ENCODE measurements around the gene RERE. TPM values are rescaled to one million over a fixed set of nuclear protein-coding genes. Genes with fewer than 3 reads are reported as not detected.
A peak's percentile ranks its signal among the peaks of the same experiment; 100 is the strongest.

The RERE gene
- total and polyA plus RNA-seq, 7 donors, result 19.2 to 148 (median 90.6) TPM

DNA sequence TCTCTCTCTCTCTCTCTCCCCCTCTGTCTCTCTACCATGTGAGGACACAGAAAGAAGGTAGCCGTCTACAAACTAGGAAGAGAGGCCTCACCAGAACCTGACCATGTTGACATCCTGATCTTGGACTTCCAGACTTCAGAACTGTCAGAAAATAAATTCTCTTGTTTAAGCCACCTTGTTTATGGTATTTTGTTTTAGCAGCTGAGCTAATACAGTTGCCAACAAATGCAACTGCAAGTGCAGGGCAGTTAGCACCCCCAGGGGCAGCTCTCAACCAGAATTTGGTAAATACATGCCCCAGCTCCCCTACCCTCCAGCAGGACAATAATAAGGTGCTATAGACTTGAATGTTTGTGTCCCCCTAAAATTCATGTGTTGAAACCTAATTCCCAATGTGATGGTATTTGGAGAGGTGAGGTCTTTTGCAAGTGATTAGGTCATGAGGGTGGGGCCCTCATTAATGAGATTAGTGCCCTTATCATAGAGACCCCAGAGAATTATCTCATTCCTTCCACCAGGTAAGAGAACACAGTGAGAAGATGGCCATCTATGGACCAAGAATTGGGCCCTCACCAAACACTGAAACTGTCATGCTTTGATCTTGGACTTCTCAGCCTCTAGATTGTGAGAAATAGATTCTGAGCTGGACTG lies 506.2 kb downstream of the RERE start:
- DNase-seq, result no peak
- Histone ChIP-seq H3K9me3 (no peaks in the 10 kb centered on the region), H3K27ac (peak overlapping the region in 1 of 4 donors; percentile 44), H3K27me3 (no peaks in the 10 kb centered on the region), H3K4me1 (peaks cover 0 to 23% (median 15%) of the 10 kb centered on the region in 4 donors), H3K4me3 (no peak overlapping the region), H3K36me3 (no peaks in the 10 kb centered on the region)
- intact Hi-C loops (cut with DNase I), result loop anchor here (5.0 to 10.0 kb wide), 2 partner anchors 74 to 176 kb away; no protein-coding TSS in a partner anchor
- TF ChIP-seq CTCF (IDR thresholded peaks at IDR 0.05) (no peak), POLR2A (IDR thresholded peaks at IDR 0.05) (no peak), EP300 (IDR thresholded peaks at IDR 0.05) (no peak), POLR2AphosphoS5 (IDR thresholded peaks at IDR 0.05) (no peak)
- WGBS, 2 donors, result 91 to 93% methylated on average over 1 of the region's 1 CpG

DNA sequence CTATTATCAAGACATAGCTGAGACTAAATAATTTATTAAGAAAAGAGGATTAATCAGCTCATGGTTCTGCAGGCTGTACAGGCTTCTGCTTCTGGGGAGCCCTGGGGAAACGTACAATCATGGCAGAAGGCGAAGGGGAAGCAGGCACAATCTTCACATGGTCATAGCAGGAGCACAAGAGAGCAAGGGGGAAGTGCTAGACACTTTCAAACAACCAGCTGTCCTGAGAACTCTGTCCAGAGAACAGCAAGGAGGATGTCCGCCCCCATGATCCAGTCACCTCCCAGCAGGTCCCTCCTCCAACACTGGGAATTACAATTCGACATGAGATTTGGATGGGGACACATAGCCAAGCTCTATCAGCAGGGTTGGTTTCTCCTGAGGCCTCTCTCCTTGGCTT lies 509.8 kb downstream of the RERE start:
- Histone ChIP-seq H3K27me3 (no peaks in the 10 kb centered on the region), H3K4me3 (no peak overlapping the region), H3K36me3 (no peaks in the 10 kb centered on the region), H3K27ac (no peak overlapping the region), H3K4me1 (peaks cover 0 to 7% (median 3%) of the 10 kb centered on the region in 4 donors), H3K9me3 (no peaks in the 10 kb centered on the region)
- WGBS, 2 donors, result 78 to 86% methylated on average over 4 of the region's 4 CpGs
- DNase-seq, result no peak
- intact Hi-C loops (cut with DNase I), result no loop called here
- TF ChIP-seq POLR2AphosphoS5 (IDR thresholded peaks at IDR 0.05), result no peak
- no peak for TF ChIP-seq CTCF (IDR thresholded peaks at IDR 0.05)
- TF ChIP-seq EP300 (IDR thresholded peaks at IDR 0.05), result no peak
- no peak for TF ChIP-seq POLR2A (IDR thresholded peaks at IDR 0.05)

DNA sequence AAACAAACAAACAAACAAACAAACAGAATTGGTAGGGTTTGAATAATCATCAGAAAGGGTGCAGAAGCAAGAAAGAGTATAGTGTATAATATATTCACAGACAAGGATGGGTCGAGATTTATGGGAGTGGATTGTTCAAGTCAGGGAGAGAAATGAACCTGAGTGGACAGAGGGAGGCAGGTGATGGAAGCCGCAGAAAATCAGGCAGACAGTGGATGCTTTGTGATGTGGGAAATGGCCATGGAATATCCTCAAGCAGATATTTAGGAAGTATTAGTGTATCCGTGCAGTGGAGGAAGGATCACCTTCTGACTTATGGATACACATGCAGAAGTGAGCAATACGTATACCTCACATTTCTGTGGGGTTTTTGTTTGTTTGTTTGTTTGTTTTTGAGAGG lies 513.6 kb downstream of the RERE start:
- H3K27ac ChIP-seq, result no peak overlapping the region

GRCh38 chr1:8303141-8303540 lies 514.3 kb downstream of the RERE start:
- no peaks in the 10 kb centered on the region for H3K36me3 ChIP-seq
- no peak overlapping the region for H3K27ac ChIP-seq
- intact Hi-C loops (cut with DNase I), result loop anchor here (5.0 kb wide), 1 partner anchor 46 kb away; no protein-coding TSS in a partner anchor
- WGBS, 2 donors, result 92 to 94% methylated on average over 3 of the region's 3 CpGs
- no peak overlapping the region for H3K4me3 ChIP-seq
- H3K4me1 ChIP-seq, result peaks cover 0 to 7% (median 0%) of the 10 kb centered on the region in 4 donors
- H3K9me3 ChIP-seq, result no peaks in the 10 kb centered on the region
- DNase-seq, result no peak
- no peak for TF ChIP-seq POLR2A (IDR thresholded peaks at IDR 0.05)
- TF ChIP-seq EP300 (IDR thresholded peaks at IDR 0.05), result no peak
- TF ChIP-seq CTCF (IDR thresholded peaks at IDR 0.05), result no peak
- no peak for TF ChIP-seq POLR2AphosphoS5 (IDR thresholded peaks at IDR 0.05)
- H3K27me3 ChIP-seq, result no peaks in the 10 kb centered on the region

More for the DNA sequence above, 513.6 kb downstream of the RERE start:
- intact Hi-C loops (cut with DNase I), result loop anchor here (5.0 kb wide), 1 partner anchor 47 kb away; no protein-coding TSS in a partner anchor
- 90 to 92% methylated on average over 4 of the region's 4 CpGs for WGBS, 2 donors
- no peak for TF ChIP-seq POLR2A (IDR thresholded peaks at IDR 0.05)
- no peak for TF ChIP-seq EP300 (IDR thresholded peaks at IDR 0.05)
- no peak for TF ChIP-seq POLR2AphosphoS5 (IDR thresholded peaks at IDR 0.05)
- no peak for TF ChIP-seq CTCF (IDR thresholded peaks at IDR 0.05)
- peaks cover 0 to 7% (median 0%) of the 10 kb centered on the region in 4 donors for H3K4me1 ChIP-seq
- no peaks in the 10 kb centered on the region for H3K27me3 ChIP-seq
- no peaks in the 10 kb centered on the region for H3K9me3 ChIP-seq
- H3K36me3 ChIP-seq, result no peaks in the 10 kb centered on the region
- DNase-seq, result no peak
- H3K4me3 ChIP-seq, result no peak overlapping the region

Small RNAs within 50 kb of the gene (small RNA-seq; reads per million reads assigned to genes)
- gene MIR6728 (0 reads per million in 3 donors), gene RF00019 (0 reads per million in 3 donors), gene RF00599 (0 reads per million in 3 donors)

Other genes starting within 250 kb of the RERE start
- gene ENO1, start 61.0 kb upstream of the RERE start, total RNA-seq, result 100 to 1,000 TPM; 265 to 324 (median 300) TPM
- gene ENO1, start 61.0 kb upstream of the RERE start, polyA plus RNA-seq, result 100 to 1,000 TPM; 344 to 968 (median 364) TPM
- gene CA6, start 128.2 kb upstream of the RERE start, total RNA-seq, result not detected
- gene CA6, start 128.2 kb upstream of the RERE start, polyA plus RNA-seq, result under 1 TPM in 1 of 3 donors, not detected in 2; 0.60 TPM
- gene SLC2A7, start 208.8 kb upstream of the RERE start, total RNA-seq, result not detected
- under 1 TPM in 1 of 3 donors, not detected in 2; 0.06 TPM for gene SLC2A7, start 208.8 kb upstream of the RERE start, polyA plus RNA-seq